Umbilical cord (tissue), 2 donors: Measurements from ENCODE around the gene KCNH1. TPM values are rescaled to one million over a fixed set of nuclear protein-coding genes. Genes with fewer than 3 reads are reported as not detected.

Experiments
- DNase-seq: peaks from one replicate; pipeline ENCODE4 v3.0.0-alpha.2; 2015; ENCODE audit warnings: low spot score
- total RNA-seq: library from RNA; depleted of rRNA; stranded (reverse); fragments of >200 nt; gene quantifications from one replicate; pipeline ENCODE4 v1.2.3, GENCODE V29; 2014; ENCODE audit warnings: low replicate concordance; ENCODE audit not compliant: insufficient read depth

Gene KCNH1
- total RNA-seq, 1 donor from 2014 or later, result 1.2 TPM

DNA sequence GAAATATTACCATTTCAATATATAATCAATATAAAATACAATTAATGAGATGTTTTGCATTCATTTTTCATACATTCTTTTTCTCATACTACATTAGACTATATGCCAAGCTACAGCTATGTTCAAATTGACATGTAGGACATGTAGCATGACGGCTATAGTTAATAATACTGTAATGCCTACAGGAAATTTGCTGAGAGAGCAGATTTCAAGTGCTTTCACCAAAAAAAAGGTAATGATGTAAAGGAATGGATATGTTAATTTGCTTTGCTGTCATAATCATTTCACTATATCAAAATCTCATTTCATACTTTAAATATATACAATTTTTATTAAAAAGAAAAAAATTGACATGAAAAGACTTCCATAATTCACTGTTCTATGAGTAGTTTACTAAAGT, 215.1 kb downstream of the KCNH1 start:
- DNase-seq, result no peak

DNA sequence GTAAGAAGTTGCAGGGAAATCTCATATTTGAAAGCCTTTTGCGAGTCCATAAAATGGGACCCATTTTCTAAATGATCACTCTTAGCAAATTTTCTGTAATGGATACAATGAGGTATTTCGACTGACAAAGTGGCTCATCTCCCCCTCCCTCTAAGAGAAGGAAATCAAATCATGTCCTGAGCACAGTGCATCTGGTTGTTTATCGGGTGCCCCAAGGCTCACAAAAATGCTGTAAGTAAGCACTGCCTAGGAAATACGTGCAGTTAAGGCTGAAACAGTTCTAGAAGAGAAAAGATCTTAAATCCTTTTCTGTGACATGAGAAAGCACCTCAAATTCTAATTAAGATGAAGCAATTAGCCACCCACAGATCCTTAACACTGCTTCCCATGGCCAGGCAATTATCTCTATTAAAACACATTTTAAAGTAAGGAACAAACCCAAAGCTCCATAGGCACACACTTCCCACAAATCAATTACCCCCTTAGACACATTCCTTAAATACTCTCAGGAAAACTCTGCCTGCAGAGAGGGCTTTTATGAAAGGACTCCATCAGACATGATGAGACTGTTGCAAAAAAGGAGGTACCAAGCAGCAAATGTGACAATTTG, 216.3 kb downstream of the KCNH1 start:
- no peak for DNase-seq

DNA sequence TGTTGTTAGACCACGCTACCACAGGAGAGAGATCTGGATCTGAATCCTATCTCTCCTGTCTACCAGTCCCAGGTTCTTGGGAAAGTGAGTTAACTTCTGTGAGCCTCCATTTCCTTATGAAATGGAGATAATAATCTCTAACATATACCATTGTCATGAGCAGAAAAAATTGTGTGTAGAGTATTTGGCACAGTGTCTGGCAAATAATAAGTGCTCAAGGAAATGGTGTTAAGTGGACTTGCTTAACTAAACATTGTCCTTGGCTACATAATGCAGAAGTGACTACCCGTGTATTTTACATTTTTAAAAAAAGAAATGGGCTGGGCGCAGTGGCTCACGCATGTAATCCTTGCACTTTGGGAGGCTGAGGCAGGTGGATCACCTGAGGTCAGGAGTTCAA, 217.4 kb downstream of the KCNH1 start:
- no peak for DNase-seq

DNA sequence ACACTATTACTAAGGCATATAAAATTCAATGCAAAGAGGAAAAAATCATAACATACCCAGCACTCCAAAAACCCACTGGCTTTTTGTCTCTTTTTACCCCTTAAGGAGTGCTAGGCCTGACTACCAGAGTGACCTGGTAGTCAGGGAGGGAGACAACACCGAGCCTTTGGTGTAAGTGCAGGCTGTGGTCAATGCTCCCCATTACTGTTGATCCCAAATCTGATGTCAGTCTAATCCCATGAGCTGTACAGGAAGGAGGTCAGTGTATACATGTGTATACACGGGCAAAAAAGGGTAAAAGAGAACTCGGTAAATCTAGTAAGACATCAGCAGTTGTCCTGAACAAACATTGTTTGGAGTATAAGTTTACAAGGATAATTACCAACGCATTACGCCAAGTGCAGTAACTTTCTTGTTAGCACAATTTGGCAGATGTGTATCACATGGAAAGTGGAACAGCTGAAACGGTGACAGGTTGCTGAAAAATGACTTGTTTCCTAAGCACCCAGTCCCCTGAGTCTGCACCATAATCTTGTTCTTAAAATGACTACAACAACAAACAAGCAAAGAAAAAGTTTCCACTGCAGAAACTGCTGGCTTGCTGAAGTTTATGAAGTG, 217.9 kb downstream of the KCNH1 start:
- DNase-seq, result no peak

DNA sequence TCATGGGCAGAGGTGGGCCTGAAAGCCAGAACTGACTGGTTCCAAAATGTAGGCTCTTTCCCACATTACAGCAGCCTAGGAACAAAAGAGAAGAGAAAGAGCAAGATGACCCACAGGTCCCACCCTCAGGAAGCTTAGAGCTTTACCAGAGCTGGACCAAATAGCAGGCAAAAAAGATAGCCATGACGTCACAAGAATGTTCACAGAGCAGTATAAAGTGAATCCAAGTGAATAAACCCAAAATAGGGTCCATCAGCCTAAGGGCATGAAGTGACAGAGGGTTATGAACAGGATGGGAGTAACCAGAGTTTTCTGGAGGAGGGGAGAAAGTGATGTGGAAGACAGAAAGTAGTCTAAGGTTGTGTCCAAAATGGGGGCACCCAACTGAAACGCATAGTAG, 221.2 kb downstream of the KCNH1 start:
- DNase-seq, result no peak

DNA sequence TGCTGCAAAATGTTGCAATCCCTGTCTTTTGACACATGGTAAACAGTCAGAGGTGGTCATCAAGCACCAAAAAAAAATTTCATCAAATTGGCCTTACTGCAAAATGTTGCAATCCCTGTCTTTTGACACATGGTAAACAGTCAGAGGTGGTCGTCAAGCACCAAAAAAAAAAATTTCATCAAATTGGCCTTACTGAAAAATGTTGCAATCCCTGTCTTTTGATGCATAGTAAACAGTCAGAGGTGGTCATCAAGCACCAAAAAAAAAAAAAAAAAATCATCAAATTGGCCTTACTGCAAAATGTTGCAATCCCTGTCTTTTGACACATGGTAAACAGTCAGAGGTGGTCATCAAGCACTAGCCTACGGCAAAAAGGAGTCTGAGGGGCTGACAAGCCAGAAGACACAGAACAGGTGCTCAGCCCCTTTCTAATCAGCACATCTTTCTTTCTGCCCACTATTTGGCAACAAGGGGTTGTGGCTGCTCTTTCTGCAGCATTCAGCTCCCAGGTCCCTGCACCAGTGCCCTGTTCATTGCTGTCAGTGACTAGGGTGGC, 223.8 kb downstream of the KCNH1 start:
- DNase-seq, result no peak

DNA sequence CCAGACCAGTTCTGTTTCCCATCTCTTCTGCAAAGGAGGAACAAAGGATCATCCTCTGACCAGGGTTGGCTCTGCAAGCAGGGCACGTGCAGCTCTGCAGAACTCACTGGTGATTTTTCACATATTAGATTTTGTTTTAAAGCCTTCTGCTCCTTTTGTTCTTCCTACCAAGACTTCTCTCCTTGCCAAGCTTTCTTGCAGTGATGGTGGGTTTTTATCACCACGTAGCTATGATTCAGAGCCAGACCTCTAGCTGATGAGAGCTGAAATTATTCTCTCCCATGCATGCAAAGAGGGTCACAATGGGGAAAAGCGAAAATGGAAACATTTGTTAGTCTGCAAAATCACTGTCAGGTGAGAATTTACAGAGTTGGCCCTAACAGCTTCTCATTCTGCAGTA, 225.2 kb downstream of the KCNH1 start:
- peak; percentile 32 for DNase-seq

DNA sequence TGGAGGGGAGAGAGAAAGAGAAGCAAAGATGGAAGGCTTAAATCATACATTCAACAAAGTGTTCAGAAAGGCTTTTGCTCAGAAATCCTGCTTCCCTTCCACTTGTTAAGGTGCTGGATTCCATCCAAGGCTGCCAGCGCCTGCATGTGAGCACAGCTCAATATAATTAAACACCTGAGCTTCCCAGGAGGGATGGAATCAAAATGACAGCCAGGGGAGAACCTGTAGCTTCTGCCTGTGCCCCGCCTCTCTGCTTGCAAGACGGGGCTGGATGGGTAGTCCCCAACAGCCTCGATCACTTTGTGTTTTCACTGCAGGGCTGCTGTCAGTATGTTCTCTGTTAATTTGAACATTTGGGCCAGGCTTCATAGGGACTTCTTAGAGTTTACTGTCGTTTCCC, 225.7 kb downstream of the KCNH1 start:
- no peak for DNase-seq

DNA sequence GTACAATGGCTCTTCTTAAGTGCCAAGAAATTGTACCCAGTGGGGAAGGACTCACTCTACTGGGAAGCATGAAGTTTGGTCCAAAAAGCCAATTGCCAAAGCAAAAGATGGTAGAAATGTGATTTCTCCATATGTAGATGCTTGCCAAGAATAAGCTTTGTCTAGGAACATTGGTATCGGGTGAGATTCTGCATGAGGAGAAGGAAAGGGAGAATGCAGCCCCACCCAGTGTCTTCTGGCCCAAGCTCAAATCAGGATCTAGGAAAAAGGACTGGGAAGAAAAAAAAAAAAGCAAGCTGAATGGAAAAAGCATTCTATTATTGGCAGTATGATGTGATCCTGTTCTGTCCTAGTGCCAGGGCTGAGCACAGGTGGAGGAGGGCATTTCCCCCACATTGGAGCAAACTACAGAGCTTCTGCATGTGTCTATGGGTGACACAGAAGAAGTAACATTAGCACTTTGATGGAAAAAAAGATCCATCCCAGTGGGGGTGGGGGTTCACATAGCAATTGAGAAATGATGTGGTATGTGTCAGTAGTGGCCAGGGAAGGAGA, 226.6 kb downstream of the KCNH1 start:
- peak; percentile 40 for DNase-seq

DNA sequence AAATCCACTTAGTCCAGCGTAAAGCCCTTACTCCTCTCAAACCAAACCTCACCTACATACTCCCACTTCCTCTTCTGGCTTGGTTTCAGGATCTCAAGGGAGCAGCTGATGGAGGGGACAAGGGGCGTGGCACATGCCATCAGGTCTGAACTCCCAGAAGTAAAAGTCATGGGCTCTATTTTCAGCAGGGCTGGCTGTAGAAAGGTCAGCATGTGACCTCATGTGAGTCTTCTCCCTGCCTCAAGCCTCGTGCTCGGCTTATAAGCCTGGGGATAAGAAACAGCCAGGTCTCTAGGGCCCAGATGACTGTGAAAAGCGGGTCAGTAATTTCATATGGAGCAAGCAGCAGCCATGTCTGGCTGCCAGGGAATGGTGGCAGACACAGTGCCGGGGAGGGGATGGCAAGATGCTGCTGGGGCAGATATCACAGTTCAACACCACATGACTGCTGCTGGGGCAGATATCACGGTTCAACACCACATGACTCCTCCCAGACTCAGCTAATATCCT, 227.9 kb downstream of the KCNH1 start:
- DNase-seq, result no peak

DNA sequence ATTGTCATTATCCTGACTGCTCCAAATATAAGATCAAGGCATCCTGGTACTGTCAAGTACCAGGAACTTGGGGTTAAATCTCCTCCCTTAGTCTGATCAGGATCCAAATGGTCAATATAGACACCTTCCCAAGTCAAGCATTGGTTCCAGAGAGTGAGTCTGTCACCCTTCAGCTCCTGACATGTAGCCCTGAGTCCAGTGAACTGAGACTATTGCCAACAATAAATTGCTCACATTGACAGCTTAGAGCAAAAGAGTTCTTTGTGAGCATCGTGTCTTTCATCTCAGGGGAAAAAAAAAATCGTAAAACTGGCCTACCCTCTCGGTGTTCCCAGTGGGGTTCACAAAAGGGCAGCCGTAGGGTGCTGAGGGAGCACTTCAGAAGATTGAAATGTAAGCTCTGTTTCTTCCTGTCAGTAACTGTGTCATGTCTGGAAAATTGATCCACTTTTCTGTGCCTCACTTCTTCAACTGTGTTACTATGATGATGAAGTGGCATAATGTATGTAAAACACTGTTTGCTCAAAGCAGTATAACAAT, 228.5 kb downstream of the KCNH1 start:
- no peak for DNase-seq

DNA sequence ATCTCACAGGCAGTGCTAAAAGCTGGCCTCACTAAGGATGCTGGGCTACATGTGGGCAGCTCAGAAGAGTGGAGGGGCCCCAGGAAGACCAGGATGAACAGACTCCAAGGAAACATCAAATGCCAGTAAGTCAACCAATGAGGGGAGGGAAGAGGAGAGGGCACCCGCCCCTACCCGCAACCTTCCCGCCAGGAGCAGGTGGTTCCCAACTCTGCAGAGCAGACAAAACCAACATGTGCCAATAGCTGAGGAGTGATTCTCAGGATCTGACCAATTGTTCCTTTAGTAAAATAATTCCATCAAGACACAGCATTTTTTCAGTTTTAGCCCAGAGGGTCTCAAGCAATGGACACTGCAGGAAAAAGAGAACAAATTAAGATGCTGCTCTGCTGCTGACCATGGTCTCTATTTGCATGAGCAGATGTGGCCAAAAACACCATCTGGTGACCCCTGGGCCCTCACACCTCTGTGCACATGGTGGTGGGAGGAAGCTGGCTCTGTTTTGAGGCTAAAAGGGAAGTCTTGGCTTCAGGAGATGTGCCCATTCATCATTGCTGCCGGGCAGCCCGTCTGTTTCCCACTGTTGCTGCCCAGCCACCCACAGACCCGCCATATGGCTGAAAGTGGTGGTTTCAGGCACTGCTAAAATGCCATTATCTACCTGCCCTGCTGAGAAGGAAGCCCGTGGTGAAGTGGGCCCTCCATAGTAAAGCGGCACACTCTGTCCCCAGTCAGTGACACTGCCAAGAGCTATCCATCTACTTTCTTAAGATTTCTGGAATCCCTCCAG, 231.8 kb downstream of the KCNH1 start:
- DNase-seq, result no peak

DNA sequence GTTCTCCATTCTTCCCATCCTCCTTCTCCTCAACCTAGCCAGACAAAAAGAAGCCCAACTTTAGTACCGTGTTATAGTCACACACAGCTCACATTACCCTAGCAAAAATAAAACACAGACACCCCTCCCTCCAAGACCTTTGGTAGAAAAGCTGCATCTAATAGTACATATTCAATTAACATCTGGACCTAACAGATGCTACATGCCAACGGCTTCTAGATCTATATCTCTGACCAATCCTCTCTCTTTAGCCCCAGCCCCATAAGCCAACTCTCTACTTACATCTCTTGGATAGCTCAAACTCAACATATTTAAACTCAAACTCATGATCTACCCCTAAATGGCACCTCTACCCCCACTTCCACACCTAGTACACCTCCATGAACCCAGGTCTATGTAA, 233.1 kb downstream of the KCNH1 start:
- DNase-seq, result no peak

DNA sequence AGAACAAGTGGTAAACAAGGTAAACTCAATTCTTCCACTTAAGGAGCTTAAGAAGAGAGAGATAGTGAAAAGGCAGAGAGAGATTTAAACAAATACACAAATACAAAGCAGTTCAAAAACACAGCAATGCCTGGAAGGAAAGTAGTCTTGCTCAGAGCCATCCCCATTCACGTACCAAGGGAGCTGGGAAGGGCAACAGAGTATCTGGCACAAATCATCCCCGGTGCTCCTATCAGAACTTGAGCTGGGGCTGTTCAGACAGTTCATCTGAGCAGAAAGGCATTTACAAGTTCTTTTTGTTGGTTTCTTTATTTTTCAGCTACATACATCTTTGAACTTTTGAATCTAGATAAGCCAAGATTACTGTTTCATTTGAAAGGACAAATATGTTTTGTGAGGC, 233.9 kb downstream of the KCNH1 start:
- peak; percentile 28 for DNase-seq

DNA sequence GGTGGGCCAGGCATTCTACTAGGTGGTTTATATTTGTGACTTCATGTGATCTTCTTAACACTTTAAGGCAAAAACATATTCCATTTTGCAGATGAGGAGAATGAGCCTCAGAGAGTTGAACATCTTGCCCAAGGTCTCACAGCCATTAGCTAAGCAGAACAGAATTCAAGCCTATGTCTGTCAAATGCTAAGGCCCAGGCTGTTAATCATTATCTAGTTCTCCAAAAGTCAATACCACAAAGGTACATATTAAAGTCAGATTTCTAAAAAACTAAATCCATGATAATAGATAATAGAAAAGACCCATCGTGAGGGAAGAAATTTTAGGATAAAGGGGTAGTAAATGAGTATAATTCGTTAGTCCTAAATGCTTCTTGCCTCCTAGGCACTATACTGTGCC, 234.3 kb downstream of the KCNH1 start:
- no peak for DNase-seq

DNA sequence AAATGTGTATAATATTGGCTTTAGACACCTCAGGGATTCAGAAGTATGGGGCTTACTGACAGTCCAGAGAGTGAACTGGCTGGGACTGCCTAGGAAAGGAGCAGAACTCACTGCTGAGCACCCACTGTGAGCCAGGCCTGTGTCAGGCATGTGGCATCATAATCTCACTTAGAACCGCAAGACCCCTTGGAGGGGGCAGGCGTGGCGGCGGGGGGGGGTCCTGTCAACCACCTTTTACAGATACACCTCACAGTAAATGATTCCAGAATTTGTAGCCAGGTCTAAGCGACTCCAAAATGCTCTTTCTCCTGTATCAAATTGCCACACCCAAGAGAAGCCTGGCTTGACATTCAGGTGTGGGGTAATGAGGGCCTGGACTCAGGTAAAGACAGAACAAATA, 235.5 kb downstream of the KCNH1 start:
- DNase-seq, result no peak

DNA sequence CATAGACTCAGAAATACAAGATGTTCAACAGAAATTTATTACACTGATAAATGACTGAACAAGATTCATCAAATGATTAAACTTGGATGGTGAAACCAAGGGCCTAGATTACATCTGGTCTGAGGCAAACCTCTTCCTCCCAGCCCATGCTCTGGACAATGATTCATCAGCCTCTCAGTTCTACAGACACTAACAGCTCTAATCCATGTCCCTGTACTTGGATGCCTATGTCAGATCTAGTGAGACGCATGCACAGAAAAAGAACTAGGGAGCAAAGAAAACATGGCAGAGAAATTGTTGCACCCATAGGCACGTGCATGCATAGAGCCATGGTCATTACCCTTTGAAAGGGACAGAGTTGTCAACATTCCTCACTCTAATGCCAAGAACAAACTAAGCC, 250.1 kb downstream of the KCNH1 start:
- no peak for DNase-seq

DNA sequence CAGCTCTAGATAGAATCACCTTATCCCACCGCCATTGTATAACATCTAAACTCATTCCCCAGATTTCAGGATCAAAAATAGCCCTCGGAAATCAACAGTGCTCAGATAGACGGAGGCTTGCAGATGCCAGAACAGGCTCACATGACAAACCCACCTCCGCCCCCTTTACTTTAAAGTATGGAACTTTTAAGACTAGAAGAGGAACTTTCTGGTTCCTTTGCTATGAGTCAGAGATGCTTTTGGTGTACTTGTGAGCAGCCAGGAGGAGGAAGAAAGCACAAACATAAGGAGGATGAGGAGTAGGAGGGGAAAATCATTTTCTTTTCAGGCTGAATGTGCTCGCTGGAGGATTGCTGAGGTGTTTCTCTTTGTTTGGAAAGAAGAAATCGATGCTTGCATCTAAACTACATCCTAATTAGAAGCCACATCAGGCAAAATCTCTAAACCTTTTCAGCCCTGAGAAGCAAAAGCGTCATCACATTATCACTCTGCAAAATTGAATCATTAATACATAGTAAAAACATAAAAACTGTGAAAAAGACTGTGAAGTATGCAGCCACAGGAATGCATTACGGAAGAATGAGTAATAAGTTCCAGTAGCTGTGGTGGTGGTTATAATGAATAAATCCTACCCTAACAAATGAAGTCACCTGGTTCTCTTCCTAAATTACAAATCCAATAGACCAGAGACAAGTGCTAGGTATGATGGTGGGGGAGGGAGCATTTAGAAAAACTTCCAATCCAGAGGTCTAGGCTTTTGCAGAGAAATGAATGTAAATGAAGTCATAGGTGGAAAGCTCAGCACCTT, 251.3 kb downstream of the KCNH1 start:
- peak; percentile 46 for DNase-seq

DNA sequence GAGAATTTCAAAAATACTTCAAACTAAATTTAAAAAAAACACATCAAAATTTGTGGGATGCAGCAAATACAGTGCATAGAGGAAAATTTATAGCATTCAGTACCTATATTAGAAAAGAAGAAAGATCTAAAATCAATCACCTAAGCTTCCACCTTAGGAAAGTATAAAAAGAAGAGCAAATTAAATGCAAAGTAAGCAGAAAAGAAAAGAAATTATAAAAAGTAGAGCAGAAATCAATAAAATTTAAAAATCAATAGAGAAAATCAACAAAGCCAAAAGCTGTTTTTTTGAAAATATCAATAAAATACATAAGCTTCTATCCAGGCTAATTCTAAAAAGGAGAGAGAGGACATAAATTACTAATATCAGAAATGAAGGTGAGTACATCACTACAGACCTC, 255.4 kb downstream of the KCNH1 start:
- no peak for DNase-seq

DNA sequence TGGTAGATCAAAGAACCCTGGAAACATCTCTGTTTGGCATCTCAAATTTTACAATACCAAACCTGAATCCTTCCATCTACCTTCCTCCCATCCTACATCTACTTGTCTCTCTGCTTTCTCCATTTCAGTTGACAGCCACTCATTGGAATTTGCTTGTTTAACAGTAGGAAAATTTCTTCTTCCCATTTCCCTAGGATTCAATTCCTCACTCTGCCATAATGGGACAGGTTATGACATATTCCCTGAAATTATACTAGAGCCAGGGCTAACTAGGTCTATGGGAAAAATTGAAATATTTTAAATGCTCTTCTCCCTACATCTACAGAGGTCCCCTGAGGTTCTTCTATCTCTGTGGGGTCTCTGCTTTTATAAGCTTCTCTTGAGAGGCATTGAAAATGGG, 257.7 kb downstream of the KCNH1 start:
- DNase-seq, result no peak

DNA sequence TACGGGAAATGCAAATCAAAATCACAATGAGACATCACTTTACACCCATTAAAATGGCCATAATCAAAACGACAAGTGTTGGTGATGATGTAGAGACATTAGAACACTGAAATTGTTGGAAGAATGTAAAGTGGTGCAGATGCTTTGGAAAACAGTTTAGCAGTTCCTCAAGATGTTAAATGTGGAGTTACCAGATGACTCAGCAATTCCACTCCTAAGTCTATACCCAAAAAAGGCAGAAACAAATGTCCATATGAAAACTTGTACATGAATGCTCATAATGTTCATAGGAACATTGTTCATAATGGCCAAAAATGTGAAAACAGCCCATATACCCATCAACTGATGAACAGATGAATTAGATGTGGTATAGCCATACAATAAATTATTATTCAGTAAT, 267.4 kb downstream of the KCNH1 start:
- DNase-seq, result no peak
